ENCODE results near the gene C14orf39. TPM values are rescaled to one million over a fixed set of nuclear protein-coding genes. Genes with fewer than 3 reads are reported as not detected.
"Not testable (repeated sequence)": the region's sequence is repeated elsewhere in the genome, so short reads cannot be mapped to it uniquely, and the experiment has no call there.

Gene C14orf39
- total and polyA plus RNA-seq, 2 of the 13 experiments (the other 11 are each of a cell fraction or from before 2014, with no cell fraction given): not detected

- no peak for TF ChIP-seq PRDM10 (CRISPR knock-in tag; IDR thresholded peaks at IDR 0.05; ENCODE audit: low read depth)
- TF ChIP-seq PAX8 (CRISPR knock-in tag; IDR thresholded peaks at IDR 0.05; ENCODE audit: borderline replicate concordance): no peak
- TF ChIP-seq SALL2 (CRISPR knock-in tag; IDR thresholded peaks at IDR 0.05): no peak
- TF ChIP-seq RAD51 (IDR thresholded peaks at IDR 0.05; ENCODE audit: borderline replicate concordance): no peak
- TF ChIP-seq SPEN (CRISPR knock-in tag; IDR thresholded peaks at IDR 0.05; ENCODE audit: low read depth): no peak
- no peak for TF ChIP-seq REXO4 (CRISPR knock-in tag; IDR thresholded peaks at IDR 0.05; ENCODE audit: borderline replicate concordance)
- no peak for TF ChIP-seq THRA (CRISPR knock-in tag; IDR thresholded peaks at IDR 0.05; ENCODE audit: borderline replicate concordance)
- no peak for TF ChIP-seq DNMT1 (CRISPR knock-in tag; IDR thresholded peaks at IDR 0.05)
These were observed 65.8 kb downstream of the C14orf39 start (continued) for GRCh38 chr14:60420050-60420449.

- H3K9me3 ChIP-seq (ENCODE audit: low read length); POLR2A ChIA-PET; H3K9ac ChIP-seq (ENCODE audit: insufficient read depth, low read depth, low read length); ATAC-seq; BruUV-seq (replicated peaks); DNase-seq (ENCODE audit: low spot score); H2AFZ ChIP-seq (ENCODE audit: low read length); H3K4me2 ChIP-seq (ENCODE audit: low read depth, low read length); CTCF ChIA-PET (ENCODE audit: low intra/inter-chr PET ratio, low total read pairs); in situ Hi-C loops (cut with HindIII; ENCODE audit: extremely low pct_ligation_motif_present, low pct_unique_long_range_greater_than_20kb); H3K4me1 ChIP-seq (ENCODE audit: insufficient read depth, low read length); H3K27me3 ChIP-seq (ENCODE audit: control insufficient read depth in 1 of 2, insufficient read depth in 2 of 2, low read length in 2 of 2); H3K79me2 ChIP-seq (ENCODE audit: insufficient read depth, low read length); H3K36me3 ChIP-seq (replicated peaks in 1 of 2; ENCODE audit: control insufficient read depth in 1 of 2, insufficient read depth in 2 of 2, low read length in 2 of 2); H3K4me3 ChIP-seq (replicated peaks in 1 of 3; ENCODE audit: insufficient read depth in 1 of 3, low read depth in 2 of 3, low read length in 3 of 3); H4K20me1 ChIP-seq (ENCODE audit: insufficient read depth, low read length); intact Hi-C loops (cut with micrococcal nuclease; ENCODE audit: unreplicated experiment); FAIRE-seq; H3K27ac ChIP-seq (ENCODE audit: extremely low read length, insufficient read depth, low read length): not testable (repeated sequence)
- WGBS (ENCODE audit: low lambda C conversion rate): 70% methylated on average over 22 of the region's 22 CpGs
These were observed 88.3 kb downstream of the C14orf39 start for GRCh38 chr14:60397550-60397949.
